ENCODE results near the gene RPA3. TPM values are rescaled to one million over a fixed set of nuclear protein-coding genes. Genes with fewer than 3 reads are reported as not detected.

The RPA3 gene
- total and polyA plus RNA-seq, 2 donors = 42.7 to 117 TPM

DNA sequence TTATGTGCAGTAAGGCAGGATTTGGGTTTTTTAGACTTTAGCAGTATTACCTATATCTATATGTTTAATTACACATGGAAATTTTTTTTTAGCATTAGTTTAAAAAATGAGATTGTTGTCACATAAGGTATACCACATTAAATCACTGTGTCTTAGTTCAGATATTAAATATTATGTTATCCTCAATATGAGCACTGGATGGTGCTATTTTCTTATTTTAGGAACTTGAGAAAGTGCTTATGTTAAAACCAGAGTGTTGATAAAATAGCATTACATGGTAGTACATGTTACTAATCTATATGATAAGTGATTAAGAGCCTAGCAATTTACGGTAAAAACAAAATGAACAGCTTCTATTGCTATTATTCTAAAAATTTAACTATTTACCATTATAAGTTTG, 123.0 kb downstream of the RPA3 start:
- Histone ChIP-seq H3K27ac (ENCODE audit: low read depth in 1 of 2, low read length in 1 of 2) (no peak overlapping the region), H3K27me3 (ENCODE audit: control insufficient read depth in 2 of 2, insufficient read depth in 1 of 2, low read length in 1 of 2) (no peaks in the 10 kb centered on the region), H3K36me3 (ENCODE audit: control insufficient read depth in 2 of 2, insufficient read depth in 2 of 2, low read length in 1 of 2) (peaks cover 4 to 21% of the 10 kb centered on the region in 2 donors), H3K4me1 (ENCODE audit: control insufficient read depth in 2 of 2, insufficient read depth in 2 of 2, low read length in 2 of 2) (no peaks in the 10 kb centered on the region), H3K9me3 (ENCODE audit: control insufficient read depth in 2 of 2, insufficient read depth in 1 of 2, low read length in 1 of 2) (no peaks in the 10 kb centered on the region), H3K4me3 (ENCODE audit: low read length in 2 of 2) (no peak overlapping the region)
- DNase-seq (ENCODE audit: low read depth in 6 of 9, low spot score in 9 of 9) = peak in 7 of 9 donors; percentile 20 to 67 (median 36)
- WGBS = 98% methylated on average over 1 of the region's 1 CpG

Other genes starting within 250 kb of the RPA3 start
- 0.24 TPM for gene COL28A1, start 182.7 kb downstream of the RPA3 start, total RNA-seq
- gene COL28A1, start 182.7 kb downstream of the RPA3 start, polyA plus RNA-seq = 0.71 TPM
- gene MIOS, start 151.7 kb downstream of the RPA3 start, total RNA-seq = 32.9 TPM
- gene MIOS, start 151.7 kb downstream of the RPA3 start, polyA plus RNA-seq = 26.7 TPM
- 21.9 TPM for gene UMAD1, start 77.9 kb downstream of the RPA3 start, total RNA-seq
- 15.7 TPM for gene UMAD1, start 77.9 kb downstream of the RPA3 start, polyA plus RNA-seq

Data from thymus (tissue), 11 donors.